GM21717 (cell line): Measurements from ENCODE around the gene TF.

Experiments used
- ATAC-seq: cut with Tn5 transposase; IDR thresholded peaks from one replicate; pipeline ENCODE4 v1.9.1; 2021; ENCODE audit warnings: mild to moderate bottlenecking, moderate library complexity; ENCODE audit not compliant: unreplicated experiment

The TF gene

DNA sequence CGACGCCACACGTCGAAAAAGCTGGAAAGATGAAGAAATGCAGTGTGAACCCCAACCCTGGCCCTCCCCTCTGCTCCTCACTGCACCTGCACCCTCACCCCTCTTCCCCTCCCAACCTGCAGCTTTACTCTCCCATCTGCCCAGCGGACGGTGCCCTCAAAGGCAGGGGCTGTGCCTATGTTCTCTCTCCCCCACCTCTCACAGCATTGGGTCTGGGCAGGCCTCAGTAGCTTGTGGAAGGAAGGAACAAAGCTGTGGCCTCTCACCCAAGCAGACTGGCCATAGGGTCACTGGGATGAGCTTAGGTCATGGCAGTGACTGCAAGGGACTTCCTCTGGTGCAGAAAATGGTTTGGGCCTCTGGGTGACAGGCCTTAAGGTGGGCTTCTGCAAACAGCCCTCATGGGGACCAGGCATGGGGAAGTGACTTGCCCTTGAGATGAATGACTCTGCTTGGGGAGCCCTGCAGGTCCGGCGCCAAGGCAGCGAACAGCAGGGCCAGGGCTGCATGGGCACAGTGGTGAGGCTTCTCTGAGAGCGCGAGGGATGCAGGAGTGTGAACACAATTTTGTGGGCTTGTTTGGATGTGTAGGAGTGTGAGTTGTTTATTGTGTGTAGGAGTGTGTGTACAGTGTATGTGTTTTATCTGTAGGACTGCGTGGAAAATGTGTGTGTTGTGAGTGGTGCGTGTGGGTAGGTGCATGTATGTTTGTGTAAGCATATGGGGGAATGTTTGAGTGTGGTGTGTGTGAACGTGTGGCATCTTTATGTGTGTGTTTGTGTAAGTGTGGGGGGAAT is 88.6 kb downstream of the TF start:
- ATAC-seq = no peak

DNA sequence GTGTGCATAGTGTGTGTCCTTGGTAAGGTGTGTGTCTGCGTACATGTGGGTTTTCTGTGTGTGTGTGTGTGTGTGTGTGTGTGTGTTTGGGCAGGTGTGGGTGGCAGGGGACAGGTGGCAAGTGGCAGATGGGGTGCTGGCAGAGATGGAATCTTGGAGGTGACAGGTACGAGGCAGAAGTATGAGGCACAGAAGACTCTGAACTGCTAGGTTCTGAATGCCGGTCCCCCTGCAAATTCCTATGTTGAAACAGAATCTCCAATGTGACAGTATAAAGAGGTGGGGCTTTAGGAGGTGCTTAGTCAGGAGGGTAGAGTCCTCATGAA is 89.2 kb downstream of the TF start:
- ATAC-seq = no peak

DNA sequence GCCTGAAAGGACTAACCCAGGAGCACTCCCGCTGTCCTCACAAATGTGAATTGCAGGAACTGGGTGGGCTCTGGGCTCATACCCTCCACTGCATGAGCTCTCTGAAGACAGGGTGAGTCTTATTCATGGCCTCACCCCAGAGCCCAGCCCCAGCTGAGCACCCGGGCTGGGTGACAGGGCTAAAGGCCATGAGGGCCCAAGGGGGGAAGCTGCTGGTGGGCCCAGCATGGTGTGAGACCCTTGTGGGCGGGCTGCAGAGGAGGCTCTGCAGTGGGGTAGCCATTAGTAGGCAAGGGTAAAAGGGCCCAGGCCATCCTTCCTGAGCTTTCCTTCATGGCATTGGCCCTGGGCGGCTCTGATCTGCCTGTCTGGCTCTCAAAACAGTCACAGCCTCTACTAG is 89.8 kb downstream of the TF start:
- ATAC-seq = no peak

DNA sequence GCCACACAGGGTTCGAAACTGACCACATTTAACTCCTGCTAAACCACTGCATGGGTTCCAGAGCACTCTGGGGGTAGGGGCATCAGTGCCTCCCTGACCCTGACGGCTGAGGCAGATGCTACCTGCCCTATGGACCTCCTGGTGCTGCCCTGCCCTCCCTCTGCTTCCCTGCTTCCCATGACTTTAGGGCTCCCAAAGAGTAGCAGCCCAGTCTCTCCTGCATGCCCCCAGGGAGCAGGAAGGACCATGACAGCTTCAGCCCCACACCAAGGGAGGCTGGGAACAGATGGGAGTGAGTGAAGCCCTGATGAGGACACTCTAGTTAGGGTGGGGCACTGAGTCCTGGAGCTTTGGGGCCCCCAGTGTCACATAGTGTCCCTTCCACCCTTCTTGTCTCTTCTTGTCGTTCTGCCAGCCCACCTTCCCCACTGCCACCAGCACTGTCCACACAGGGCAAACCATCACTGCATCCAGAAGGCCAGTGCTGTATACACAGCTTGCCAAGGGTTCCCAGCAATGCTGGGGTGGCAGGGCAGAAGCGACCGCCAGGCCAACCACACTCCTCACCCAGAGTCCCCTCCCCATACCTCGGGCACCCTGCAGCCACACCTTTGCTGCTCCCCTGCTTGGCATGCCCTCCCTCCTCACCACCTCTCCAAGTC is 90.4 kb downstream of the TF start:
- ATAC-seq = no peak

DNA sequence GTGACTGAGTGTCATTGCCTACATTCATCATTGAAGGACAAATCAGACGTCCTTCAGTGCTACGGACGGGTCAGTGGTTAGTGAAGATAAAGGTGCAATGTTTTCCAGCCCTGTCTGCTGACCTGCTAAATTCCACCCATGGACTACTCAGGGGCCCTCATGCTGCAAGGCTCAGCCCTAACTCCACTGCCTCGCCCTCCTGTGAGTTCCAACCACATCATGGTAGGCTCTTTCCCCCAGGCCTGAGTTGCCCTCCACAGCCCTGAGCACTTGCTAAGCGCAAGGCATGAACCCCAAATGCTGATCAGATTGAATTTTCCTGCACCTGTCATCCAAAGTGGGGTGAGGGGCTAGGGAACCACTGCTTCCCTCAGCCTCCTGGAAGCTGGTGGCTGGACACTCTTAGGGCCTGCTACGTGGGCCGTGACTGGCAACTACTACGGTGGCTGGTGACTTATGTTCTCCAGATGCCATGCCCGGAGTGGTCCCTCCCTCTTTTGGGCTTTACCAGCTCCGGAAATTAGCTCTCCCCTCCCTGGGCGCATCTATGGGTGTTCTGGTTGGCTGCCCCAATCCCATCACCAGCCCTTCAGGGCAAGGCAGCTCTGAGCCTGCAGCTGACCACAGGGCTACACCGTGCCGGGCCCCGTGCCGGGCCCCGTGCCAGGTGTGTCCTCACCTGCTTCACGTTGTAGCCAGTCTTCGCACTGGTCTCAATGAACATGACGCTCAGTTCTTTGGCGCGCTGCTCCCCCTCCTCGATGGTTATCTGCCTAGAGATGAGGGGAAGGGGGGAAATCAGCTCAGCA is 91.5 kb downstream of the TF start:
- ATAC-seq = no peak

DNA sequence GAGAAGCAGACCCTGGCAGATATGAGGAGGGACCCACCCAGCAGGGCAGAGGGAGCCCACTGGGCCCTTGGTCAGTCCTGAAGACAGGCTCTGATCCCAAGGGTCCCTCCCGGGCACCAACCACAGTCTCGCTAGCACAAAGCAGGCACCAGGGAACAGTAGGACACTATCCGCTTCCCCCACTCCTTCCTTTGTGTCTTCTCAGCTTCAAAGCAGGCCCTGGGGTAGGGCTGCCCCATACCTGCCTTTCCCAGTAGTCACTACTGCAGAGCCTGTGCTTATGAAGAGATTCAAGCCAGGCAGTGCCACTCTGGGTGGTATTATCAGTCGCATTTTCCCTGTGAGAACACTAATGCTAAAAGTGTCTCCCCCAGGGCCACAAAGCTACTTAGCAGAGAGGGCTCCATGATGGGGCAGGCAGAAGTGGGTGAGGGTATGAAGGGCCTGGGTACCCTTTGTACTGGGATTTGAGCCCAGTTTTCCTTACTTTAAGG is 92.2 kb downstream of the TF start:
- ATAC-seq = no peak

DNA sequence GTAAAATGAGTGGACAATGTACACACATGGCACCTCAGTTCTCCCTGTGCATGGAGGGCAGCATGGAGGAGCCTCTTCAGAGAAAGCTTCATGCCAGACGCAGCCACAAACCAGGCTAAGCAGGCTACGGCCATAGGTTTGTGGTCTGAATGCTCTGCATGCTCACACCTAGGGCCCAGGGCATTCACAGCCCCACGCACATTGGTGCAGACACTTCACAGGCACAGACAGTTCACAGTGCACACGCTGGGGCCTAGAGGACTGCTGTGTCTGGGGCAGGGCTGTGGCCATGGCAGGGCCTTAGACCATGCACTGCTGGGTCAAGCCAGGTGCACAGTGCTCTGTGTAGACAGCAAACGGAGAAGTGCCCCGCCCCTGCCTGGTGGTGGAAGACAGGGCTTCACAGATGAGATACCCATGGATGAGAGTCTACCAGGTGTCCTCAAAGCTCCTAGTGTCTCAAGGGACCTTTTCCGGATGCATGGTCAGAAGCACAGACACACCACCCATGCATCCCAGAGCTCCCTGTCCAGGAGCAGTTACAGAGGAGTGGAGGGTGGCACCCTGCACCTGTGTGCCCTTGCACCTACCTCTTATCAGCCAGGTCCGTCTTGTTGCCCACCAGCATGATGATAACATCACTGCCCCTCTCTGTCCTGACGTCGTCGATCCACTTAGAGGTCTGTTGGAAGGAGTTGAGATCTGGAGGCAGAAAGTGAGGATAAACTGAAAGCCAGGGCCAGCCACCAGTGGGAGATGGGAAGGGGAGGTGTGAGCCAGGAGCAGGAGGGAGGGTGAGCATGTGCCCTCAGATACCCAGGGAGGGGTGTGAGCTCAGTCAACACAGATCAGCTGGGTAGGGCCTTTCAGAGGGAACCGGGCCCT is 93.0 kb downstream of the TF start:
- no peak for ATAC-seq

DNA sequence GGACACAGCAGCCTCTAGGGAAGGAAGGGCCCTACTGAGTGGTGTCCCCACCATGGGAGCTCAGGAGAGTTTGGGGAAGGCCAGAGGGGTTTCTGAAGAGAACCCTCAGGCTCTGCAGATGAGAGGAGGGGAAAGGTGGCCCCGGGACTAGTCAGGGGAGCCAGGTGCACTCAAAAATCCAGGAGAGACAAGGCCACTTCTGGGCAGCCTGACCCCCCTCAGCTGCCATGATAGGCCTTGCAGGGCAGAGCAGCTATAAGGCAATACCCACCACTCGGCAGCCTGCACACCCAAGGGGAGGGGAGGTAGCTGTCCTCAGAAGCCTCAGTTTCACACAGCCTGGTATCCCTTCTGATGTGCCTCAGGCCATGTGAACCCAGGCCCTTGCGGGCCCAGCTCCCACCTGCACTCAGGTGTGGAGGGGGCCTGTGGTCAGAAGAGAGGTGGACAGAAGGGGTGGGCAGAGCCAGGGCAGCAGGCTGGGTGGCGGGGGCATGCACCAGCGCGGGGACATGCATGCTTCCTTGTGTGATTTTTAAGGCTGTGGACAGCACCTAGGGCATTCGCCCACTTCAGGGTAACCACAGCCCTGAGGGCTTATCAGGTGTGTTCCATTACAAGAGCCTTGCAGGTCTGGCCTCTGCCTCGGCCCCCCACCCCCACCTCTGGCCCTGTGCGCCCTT is 94.0 kb downstream of the TF start:
- no peak for ATAC-seq

DNA sequence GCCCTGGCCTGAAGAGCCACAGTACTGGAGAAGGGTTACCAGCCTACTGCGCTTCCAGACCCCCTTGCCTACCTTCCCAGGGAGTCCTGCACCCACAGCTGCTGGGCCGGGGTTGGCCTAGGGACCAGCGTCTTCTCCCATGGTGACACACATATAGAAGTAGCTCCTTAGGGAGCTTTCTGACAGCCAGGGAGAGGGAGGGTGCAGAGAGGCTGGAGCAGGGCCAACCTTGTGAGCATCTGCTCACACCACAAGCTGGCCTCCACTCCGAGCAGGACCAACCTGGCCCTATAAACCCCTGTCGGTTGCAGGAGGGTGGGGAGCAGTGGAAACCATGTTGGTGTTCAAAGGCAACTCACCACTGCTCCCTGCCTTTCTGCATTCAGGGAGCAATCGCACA is 94.6 kb downstream of the TF start:
- ATAC-seq = no peak

DNA sequence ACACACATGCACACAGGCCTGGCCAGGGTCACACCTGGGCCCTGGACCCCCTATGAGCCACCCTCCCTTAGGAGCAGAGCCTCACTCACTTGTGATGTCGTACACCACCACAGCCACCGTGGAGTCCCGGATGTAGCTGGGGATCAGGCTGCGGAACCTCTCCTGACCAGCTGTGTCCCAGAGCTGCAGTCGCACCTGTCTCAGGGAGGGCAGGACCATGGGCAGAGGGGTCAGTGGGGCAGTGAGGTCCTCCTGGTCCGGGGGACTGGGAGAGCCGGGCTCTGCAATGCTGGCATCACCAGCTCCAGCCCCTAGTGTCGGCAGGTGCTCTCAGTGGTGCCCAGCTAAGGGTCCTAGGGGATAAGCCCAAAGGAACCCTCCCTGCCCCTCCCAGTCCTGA is 95.0 kb downstream of the TF start:
- no peak for ATAC-seq

DNA sequence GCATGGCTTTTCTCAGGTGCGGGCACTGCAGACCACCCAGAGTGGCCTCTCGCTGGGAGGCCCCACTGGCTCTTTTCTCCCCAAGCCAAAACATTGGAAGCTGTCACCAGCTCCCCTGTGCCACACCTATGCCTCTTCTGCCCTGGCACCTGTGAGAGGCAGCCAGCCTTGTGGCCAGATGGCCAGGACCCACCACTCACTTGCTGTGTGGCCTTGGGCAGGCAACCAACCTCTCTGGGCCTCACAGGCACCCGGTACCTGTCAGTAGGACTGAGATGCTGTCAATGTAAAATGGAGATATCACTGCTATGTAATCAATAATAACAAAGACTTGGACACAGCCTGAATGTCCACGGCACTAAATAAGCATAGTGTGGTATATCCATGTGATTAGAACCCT is 96.0 kb downstream of the TF start:
- no peak for ATAC-seq

DNA sequence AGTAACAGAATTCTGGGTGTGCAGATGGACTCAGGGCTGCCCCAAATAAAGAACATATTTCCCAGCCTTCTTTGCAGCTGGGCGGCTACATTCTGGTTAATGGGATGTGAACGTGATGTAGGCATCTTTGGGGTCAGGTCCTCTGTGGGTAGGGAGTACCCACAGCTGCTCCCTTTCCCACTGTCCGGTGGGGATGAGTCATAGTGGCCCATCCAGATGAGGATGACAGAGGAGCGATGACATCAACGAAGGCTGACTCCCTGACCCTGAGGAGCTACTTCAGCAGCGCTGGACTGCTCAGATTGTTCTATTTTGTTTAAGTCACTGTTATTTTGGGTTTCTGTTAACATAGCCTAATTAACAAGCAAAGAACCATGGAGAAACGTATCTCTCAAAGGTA is 97.4 kb downstream of the TF start:
- no peak for ATAC-seq

DNA sequence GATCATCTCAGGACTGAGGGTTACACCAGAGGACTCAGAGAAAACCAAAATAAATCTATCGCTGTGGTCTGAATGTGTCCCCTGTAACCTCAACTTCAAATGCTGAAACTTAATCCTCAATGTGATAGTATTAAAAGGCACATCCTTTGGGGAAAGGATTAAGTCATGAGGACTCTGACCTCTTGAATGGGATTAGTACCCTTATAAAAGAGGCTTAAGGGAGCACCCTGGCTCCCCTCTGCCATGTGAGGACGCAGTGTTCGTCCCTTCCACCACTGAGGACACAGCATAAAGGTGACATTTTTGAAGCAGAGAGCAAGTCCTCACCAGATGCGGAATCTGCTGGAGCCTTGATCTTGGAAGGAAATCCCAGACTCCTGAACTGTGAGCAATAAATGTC is 98.9 kb downstream of the TF start:
- no peak for ATAC-seq
